Measurements from ENCODE around the gene TPD52L1.

Gene TPD52L1

DNA sequence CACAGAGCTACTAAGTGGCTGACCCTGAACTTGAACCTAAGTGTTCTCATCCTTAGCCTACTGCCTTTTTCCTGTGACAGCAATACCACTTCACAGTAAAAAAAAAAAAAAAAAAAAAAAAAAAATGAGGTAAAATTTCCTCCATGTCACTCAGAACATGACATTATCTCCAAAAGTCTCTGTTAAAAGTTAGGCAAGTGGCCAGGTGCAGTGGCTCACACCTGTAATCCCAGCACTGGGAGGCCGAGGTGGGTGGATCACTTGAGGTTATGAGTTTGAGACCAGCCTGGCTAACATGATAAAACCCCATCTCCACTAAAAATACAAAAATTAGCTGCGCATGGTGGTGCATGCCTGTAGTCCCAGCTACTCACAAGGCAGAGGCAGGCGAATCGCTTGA is 159.4 kb downstream of the TPD52L1 start:
- DNase-seq: no peak
